Panc1 (cell line): ENCODE measurements around the gene VIPR2.

Experiments
- CTCF ChIP-seq: fragments of 450-650 bp; IDR thresholded peaks from 2 replicates; pipeline ENCODE4 v1.5.1; 2017; ENCODE audit warnings: mild to moderate bottlenecking
- POLR2AphosphoS5 ChIP-seq: IDR thresholded peaks from 2 replicates; pipeline ENCODE4 v1.6.1; 2012; ENCODE audit warnings: mild to moderate bottlenecking, low read depth, low read length, moderate library complexity
- REST ChIP-seq, 2 experiments: IDR thresholded peaks; 2 replicates each; pipeline ENCODE4 v1.6.1; 2011 to 2012; ENCODE audit warnings: low read depth in 2 of 2, control low read depth in 1 of 2, low read length in 1 of 2, mild to moderate bottlenecking in 1 of 2, moderate library complexity in 1 of 2; ENCODE audit not compliant: insufficient read depth in 1 of 2
- SIN3A ChIP-seq: IDR thresholded peaks from 2 replicates; pipeline ENCODE4 v1.6.1; 2012; ENCODE audit warnings: low read depth, mild to moderate bottlenecking, low read length, moderate library complexity, borderline replicate concordance; ENCODE audit not compliant: insufficient read depth
- TCF7L2 ChIP-seq: IDR thresholded peaks from 2 replicates; pipeline ENCODE4 v1.6.1; 2011; ENCODE audit warnings: mild to moderate bottlenecking, low read depth, low read length, inconsistent platforms

- TF ChIP-seq CTCF = no peak
- TF ChIP-seq REST (IDR thresholded peaks at IDR 0.05; ENCODE audit: insufficient read depth in 1 of 2, low read depth in 2 of 2, low read length in 1 of 2) = no peak
- no peak for TF ChIP-seq POLR2AphosphoS5
- no peak for TF ChIP-seq SIN3A
- TF ChIP-seq TCF7L2 = no peak
These were observed 47.3 kb upstream of the VIPR2 start for GRCh38 chr7:159192013-159192412.
